Psoas muscle (tissue), 8 donors: ENCODE data around the gene RHOT2. TPM values are rescaled to one million over a fixed set of nuclear protein-coding genes. Genes with fewer than 3 reads are reported as not detected.

ENCODE experiments used
- ATAC-seq, 4 donors: fragments of 200-7000 bp; cut with Tn5 transposase; one replicate each; pipeline ENCODE4 v1.9.1; 2020; ENCODE audit warnings: moderate library complexity in 3 of 4, mild to moderate bottlenecking in 2 of 4
- DNase-seq, 2 donors: peaks; one replicate each; pipeline ENCODE4 v3.0.0-alpha.2; 2020
- H3K27ac ChIP-seq: fragments of 200-600 bp; one replicate; pipeline ENCODE4 v1.8.0; 2022
- H3K27me3 ChIP-seq, 3 donors: fragments of 200-600 bp in 1 of 3; one replicate each; pipeline versions ENCODE4 v1.6.1 to v1.8.0; 2013 to 2022; ENCODE audit warnings: low read length in 2 of 3, mild to moderate bottlenecking in 2 of 3, moderate library complexity in 1 of 3; ENCODE audit not compliant: insufficient read depth in 3 of 3
- H3K36me3 ChIP-seq, 2 donors: fragments of 200-600 bp in 1 of 2; one replicate each; pipeline versions ENCODE4 v1.6.1 to v1.8.0; 2013 to 2022; ENCODE audit warnings: low read depth in 1 of 2, mild to moderate bottlenecking in 1 of 2, moderate library complexity in 1 of 2; ENCODE audit not compliant: insufficient read depth in 1 of 2
- H3K4me1 ChIP-seq: fragments of 200-600 bp; one replicate; pipeline ENCODE4 v1.8.0; 2022
- H3K4me3 ChIP-seq: fragments of 200-600 bp; one replicate; pipeline ENCODE4 v1.8.0; 2022; ENCODE audit warnings: mild to moderate bottlenecking
- H3K9me3 ChIP-seq: fragments of 200-600 bp; one replicate; pipeline ENCODE4 v1.8.0; 2022
- CTCF ChIP-seq: fragments of 200-600 bp; IDR thresholded peaks from one replicate; pipeline ENCODE4 v1.8.0; 2022; ENCODE audit warnings: antibody characterized with exemption
- WGBS, 3 donors: extraction: QIAGEN DNeasy Blood & Tissue Kit; methylation state at CpG; one replicate each; pipeline versions ENCODE4 v1.1.6 to v1.1.7; 2013; 5-methylcytosine and 5-hydroxymethylcytosine counted together
- intact Hi-C, 2 donors: fragments of 100-400 bp; cut with DNase I; formaldehyde crosslinking; loops; one replicate each; pipeline versions ENCODE4 v1.11.0 to v1.14.2; 2022
- polyA plus RNA-seq, 3 donors: library from polyadenylated mRNA; stranded (reverse); fragments of 200-250 nt; gene quantifications; one replicate each; pipeline ENCODE4 v1.2.3, GENCODE V29; 2013
- total RNA-seq, 4 donors: library from RNA; stranded (reverse); fragmentation: NEBNext Ultra II Directional in 2 of 4; extraction: Animal tissue kit (Norgen Biotek cat#: 25700) in 2 of 4; gene quantifications; one replicate each; pipeline versions ENCODE4 v1.2.1 to v1.2.4, GENCODE V29; 2021 to 2023
- donor health status: healthy with polysubstance abuse.
- donor health status: DM: no; HTN: no; CAD: no; lungs with moderate emphysema.
- donor health status: Bipolar disorder and iron deficiency.
- donor health status: healthy.
- donor health status: DM: yes; HTN: yes; CAD: no.
- donor health status: DM: no; HTN: no; CAD: no.
- donor health status: DM: no; HTN: no; CAD: no.
- donor health status: DM: yes; HTN: yes; CAD: no.

Gene RHOT2
- total and polyA plus RNA-seq, 7 donors = 38.8 to 75.8 (median 52.3) TPM

GRCh38 chr16:660459-661183, 7.3 kb upstream of the RHOT2 start:
- Histone ChIP-seq H3K9me3 (no peaks in the 10 kb centered on the region), H3K36me3 (peaks cover 0 to 3% of the 10 kb centered on the region in 2 donors), H3K4me1 (peaks cover 11% of the 10 kb centered on the region), H3K4me3 (peak overlapping the region; percentile 46), H3K27me3 (no peaks in the 10 kb centered on the region), H3K27ac (peak overlapping the region; percentile 68)
- ATAC-seq (peak; percentile 85 to 93 (median 88)), DNase-seq (peak; percentile 93 to 96)
- intact Hi-C loops = loop anchor here in 1 of 2 donors (2.0 kb wide), 1 partner anchor 78 kb away; no protein-coding TSS in a partner anchor
- TF ChIP-seq CTCF = peak; percentile 47
- WGBS, 3 donors = 8 to 27% (median 13%) methylated on average over 17 to 39 of the region's 43 CpGs

GRCh38 chr16:661184-661821, 6.6 kb upstream of the RHOT2 start:
- ATAC-seq (peak; percentile 2 to 7 (median 6)), DNase-seq (no peak)
- TF ChIP-seq CTCF = no peak
- Histone ChIP-seq H3K4me1 (peaks cover 11% of the 10 kb centered on the region), H3K4me3 (peak overlapping the region; percentile 46), H3K27me3 (no peaks in the 10 kb centered on the region), H3K27ac (peak overlapping the region; percentile 68), H3K9me3 (no peaks in the 10 kb centered on the region), H3K36me3 (no peaks in the 10 kb centered on the region)
- WGBS, 3 donors = 43 to 62% (median 46%) methylated on average over 33 to 35 of the region's 35 CpGs
- intact Hi-C loops = loop anchor here in 1 of 2 donors (2.0 kb wide), 1 partner anchor 79 kb away; no protein-coding TSS in a partner anchor

GRCh38 chr16:662095-662494, 5.8 kb upstream of the RHOT2 start:
- WGBS, 3 donors = 91 to 95% (median 93%) methylated on average over 14 to 19 of the region's 19 CpGs
- intact Hi-C loops = no loop called here
- Histone ChIP-seq H3K27me3 (no peaks in the 10 kb centered on the region), H3K9me3 (no peaks in the 10 kb centered on the region), H3K36me3 (no peaks in the 10 kb centered on the region), H3K4me1 (peaks cover 12% of the 10 kb centered on the region), H3K4me3 (no peak overlapping the region), H3K27ac (peak overlapping the region; percentile 68)
- DNase-seq = no peak
- no peak for TF ChIP-seq CTCF
- ATAC-seq = no peak

GRCh38 chr16:662597-662996, 5.3 kb upstream of the RHOT2 start:
- H3K9me3 ChIP-seq = no peaks in the 10 kb centered on the region
- no peaks in the 10 kb centered on the region for H3K36me3 ChIP-seq
- intact Hi-C loops = no loop called here
- H3K4me3 ChIP-seq = no peak overlapping the region
- H3K27ac ChIP-seq = no peak overlapping the region
- DNase-seq (no peak), ATAC-seq (no peak)
- no peak for TF ChIP-seq CTCF
- WGBS, 3 donors = 94 to 98% (median 94%) methylated on average over 21 of the region's 21 CpGs
- no peaks in the 10 kb centered on the region for H3K27me3 ChIP-seq
- peaks cover 17% of the 10 kb centered on the region for H3K4me1 ChIP-seq
